NOMO-1 treated with DMSO at 0.1 percent for 48 hours (cell line): ENCODE data around the gene KIF17.

Experiments used
- DNase-seq: peaks from one replicate; lab custom pipeline; 2025; ENCODE audit not compliant: unreplicated experiment; lab: John Stamatoyannopoulos, UW

The KIF17 gene

DNA sequence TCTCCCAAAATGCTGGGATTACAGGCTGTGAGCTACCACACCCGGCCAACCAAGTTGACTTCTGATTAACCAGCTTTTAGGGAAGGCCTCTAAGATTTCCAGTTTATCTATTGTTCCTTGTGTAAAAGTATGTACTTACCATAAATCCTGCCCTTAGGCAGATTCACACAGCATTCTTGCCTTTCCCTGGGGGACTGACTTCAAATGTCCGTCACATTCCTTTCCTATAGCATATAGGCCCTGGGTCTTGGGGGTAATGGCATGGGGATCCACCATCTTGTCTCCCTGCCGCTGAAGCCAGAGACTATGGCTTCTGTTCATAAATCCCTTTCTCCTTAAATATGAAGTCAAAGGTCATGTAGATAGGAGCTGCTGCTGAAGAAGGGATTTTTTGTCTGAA lies 85.4 kb downstream of the KIF17 start:
- DNase-seq, result no peak

DNA sequence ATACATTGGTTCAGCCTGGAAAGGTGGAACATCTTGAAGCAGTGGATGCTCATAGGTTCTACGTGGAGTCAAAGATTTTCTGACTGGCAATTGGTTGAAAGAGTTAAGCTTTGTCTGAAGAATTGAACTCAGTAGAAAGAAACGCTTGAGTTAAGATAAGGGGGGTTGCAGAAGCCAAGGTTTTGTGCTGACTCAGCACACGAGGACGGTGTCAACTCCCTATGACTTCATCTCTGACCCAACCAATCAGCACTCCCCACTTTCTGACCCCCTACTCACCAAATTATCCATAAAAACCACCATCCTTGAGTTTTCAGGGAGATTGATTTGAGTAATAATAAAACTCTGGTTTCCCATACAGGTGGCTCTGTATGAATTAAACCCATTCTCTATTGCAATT lies 87.1 kb downstream of the KIF17 start:
- DNase-seq, result no peak

DNA sequence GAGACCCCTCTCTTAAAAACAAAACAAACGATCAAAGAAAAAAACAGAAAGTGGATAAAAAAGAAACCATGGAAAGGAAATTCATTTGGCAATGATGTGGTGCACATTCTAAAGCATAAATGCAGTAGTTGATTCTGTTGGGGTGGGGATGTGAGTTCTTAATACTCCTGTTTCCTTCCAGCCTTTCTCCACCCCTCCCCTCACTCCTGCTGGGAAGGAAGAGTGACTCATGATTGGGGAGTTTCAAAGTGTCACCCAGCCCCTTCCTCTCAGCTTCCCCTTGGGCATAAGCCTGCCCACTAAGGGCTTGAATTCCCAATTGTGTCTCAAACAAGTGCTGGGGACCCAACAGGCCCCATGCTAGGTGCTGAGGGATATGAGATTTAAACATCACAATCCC lies 91.3 kb downstream of the KIF17 start:
- DNase-seq, result no peak

DNA sequence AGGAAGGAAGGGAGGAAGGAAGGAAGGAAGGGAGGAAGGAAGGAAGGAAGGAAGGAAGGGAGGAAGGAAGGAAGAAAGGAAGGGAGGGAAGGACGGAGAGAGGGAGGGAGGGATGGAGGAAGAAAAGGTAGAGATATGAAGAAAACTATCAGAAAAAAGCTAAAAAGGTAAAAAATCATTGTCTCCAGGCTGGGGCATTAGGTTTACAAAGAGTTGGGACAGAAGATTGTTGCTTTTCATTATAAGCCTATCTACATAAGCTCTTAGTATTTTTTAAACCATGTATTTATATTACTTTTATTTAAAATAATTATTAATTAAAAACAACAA lies 91.7 kb downstream of the KIF17 start:
- DNase-seq, result no peak

DNA sequence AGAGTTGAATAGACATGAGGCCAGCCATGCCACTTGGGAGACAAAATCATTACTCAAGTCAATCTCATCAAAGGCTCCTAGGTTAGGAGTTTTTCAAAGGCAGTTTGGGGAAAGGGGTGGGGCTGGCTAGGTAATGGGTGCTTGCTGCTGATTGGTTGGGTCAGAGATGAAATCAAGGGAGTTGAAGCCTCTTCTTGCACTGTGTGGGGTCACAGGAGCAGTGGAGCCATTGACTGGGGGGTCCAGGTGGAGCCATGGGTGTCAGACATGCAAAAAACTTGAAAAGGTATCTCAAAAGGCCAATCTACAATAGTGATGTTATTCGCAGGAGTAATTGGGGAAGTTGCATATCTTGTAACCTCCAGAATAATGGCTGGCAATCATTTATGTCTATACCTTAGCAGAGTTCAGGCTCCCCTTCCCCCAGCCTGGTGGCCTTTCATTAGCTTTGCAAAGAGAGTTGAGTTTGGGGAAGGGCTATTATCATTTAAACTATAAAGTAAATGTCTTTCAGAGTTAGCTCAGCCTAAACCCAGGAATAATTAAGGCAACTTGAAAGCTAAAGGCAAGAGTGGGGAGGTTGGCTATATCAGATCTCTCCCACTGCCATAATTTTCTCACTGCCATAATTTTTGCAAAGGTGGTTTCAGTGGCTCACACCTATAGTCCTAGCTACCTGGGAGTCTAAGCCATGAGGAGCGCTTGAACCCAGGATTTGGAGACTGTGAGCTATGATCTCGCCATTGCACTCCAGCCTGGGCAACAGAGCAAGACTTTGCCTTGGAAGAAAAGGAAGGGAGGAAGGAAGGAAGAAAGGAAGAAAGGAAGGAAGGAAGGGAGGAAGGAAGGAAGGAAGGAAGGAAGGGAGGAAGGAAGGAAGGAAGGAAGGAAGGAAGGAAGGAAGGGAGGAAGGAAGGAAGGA lies 92.4 kb downstream of the KIF17 start:
- peak; percentile 1 for DNase-seq

DNA sequence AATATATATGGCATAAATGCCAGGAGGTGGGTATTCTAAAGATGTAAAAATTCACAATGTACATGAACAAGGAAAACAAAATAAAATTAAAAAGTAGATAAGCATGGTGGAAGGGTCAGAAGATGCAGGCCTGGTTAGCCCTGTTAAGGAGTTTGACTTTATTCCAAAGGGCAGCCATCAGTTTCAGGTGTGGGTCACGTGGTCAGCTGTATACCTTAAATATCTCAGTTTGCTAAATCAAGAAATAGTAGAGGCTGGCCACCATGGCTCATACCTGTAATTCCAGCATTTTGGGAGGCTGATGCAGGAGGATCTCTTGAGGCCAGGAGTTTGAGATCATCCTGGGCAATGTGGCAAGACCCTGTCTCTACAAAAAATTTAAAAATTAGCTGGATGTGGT lies 93.1 kb downstream of the KIF17 start:
- no peak for DNase-seq

DNA sequence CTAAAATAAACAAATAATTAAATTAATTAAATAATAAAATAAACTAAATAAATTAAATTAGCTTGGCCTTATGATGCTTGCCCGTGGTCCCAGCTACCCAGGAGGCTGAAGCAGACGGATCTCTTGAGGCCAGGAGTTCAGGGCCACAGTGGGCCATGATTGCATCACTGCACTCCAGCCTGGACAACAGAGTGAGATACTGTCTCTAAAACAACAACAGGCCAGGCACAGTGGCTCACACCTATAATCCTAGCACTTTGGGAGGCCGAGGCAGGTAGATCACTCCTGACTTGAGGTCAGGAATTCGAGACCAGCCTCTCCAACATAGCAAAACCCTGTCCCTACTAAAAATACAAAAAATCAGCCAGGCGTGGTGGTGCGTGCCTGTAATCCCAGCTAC lies 96.8 kb downstream of the KIF17 start:
- DNase-seq, result no peak

DNA sequence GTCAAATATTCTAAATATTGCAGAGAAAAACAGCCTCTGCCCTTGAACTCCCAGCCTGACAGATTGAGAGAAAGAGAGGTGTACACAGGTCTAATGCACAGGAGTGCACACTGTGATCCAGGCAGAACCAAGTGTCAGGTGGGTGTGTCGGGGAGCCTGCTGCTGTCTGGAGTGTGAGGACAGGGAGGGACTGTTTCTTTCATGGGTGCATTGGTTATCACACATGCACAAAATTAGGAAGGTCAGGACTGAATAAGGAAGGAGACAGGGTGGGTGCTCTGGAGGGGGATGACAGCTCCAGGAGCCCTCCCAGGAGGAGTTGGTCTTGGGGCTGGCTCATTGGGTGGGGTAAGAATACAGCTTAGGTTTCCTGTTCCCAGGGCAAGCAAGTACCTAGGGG lies 97.8 kb downstream of the KIF17 start:
- DNase-seq, result no peak

DNA sequence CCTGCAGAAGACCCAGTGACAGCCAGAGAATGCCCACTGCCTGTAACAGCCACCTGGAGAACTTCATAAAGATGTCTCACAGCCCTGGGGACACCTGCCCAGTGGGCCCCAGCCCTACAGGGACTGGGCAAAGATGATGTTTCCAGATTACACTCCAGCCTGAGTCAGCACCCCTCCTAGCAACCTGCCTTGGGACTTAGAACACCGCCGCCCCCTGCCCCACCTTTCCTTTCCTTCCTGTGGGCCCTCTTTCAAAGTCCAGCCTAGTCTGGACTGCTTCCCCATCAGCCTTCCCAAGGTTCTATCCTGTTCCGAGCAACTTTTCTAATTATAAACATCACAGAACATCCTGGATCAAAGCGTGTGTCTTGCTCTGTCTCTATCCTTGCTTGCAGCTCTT lies 99.3 kb downstream of the KIF17 start:
- no peak for DNase-seq

DNA sequence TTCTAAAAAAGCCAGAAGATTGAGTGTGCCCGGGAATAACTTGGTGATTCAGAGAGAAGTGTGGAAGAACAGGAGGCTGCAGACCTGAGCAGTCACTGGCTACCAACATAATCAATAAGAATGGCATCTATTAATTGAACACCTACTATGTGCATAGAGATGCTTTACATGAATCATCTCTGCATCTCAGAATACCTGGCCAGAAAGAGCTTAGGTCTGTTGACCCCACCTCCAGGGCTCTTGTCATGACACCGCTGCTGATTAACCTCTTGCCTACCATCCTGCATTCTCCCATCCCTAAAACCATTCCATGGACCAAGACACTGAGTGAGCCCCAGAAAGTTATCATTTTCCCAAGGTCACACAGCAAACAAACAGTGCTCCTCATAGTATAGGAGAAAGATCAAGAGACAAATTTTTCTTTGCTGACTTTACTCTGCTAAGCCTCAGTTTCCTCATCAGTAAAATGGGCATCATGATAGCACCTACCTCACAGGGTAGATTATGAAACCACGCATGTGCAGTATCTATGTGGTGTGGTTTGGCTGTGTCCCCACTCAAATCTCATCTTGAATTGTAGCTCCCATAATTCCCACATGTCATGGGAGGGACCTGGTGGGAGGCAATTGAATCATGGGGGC lies 100.8 kb downstream of the KIF17 start:
- DNase-seq, result no peak

DNA sequence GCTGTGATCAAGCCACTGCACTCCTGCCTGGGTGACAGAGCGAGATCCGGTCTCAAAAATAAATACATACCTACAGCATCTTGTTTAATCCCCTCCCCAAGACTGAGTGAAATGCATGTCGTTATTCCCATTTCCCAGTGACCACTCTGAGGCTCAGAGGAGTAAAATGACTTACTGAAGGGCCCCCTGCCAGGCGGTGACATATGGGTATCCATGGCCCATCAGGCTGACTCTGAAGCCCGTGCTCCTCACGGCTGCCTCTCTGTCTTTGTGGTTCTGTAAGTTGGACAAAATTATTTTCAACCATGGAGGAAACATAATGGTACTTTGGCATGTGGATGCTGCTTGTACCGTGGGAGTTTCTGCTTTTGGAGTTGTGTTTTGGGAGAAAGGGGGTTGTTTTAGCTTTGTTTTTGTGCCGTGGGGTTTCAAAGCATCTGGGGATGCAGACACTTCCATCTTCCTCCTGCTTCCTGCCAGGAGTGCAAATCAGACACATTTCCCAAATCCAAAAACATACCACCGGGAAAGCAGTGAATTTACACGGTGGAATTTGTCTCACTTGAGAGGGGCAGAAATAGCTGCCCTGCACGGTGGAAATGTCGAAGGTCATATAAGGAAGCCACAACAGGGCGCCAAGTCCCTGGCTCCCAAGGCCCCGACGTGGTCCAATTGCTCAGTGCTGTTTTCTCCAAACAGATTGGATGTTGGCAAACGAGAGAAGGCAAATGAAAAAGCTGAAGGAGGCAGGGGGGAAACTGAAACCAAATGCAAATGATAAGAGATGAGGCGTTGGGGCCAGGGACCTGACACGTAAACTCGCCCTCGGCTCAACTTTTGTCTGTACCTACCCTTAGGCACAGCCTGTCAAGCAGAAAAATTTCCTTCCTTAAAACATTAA lies 101.6 kb downstream of the KIF17 start:
- DNase-seq, result no peak

DNA sequence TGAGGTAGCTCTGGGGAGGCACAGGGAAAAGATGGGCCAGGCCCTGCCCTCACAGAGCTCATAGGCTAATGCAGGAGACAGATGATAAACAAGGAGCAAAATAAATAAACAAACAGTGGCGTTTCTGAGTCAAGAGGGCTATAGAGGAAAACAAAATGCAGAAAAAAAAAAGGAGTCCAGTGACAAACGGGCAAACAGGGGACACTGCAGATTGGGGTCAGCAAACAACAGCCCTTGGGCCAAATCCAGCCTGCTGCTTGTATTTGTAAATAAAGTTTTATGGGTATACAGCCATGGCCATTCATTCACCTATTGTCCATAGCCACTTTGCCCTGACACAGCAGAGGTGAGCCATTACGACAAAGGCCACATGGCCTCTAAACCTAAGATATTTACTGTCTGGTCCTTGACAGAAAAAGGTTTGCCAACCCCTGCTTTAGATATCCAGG lies 103.7 kb downstream of the KIF17 start:
- no peak for DNase-seq
